ENCODE data around the gene LCORL.
"Not testable (repeated sequence)": the region's sequence is repeated elsewhere in the genome, so short reads cannot be mapped to it uniquely, and the experiment has no call there.

The LCORL gene

GRCh38 chr4:18020671-18021469 is 685 bp downstream of the LCORL start:
- Histone ChIP-seq H3K9ac (ENCODE audit: low read length in 5 of 5) (peak overlapping the region in 4 of 5 donors; percentile 65 to 90 (median 80)), H3K9me3 (ENCODE audit: control insufficient read depth in 5 of 5, low read length in 5 of 5) (no peaks in the 10 kb centered on the region), H3K36me3 (ENCODE audit: control insufficient read depth in 5 of 5, insufficient read depth in 5 of 5, low read length in 5 of 5) (no peaks in the 10 kb centered on the region), H3K4me3 (ENCODE audit: low read depth in 1 of 5, low read length in 5 of 5) (peak overlapping the region; percentile 79 to 91 (median 83)), H3K4me1 (ENCODE audit: control insufficient read depth in 5 of 5, insufficient read depth in 5 of 5, low read length in 5 of 5) (peaks cover 0 to 18% (median 17%) of the 10 kb centered on the region in 5 donors), H3K27me3 (ENCODE audit: control insufficient read depth in 5 of 5, insufficient read depth in 4 of 5, low read length in 5 of 5) (no peaks in the 10 kb centered on the region), H3K27ac (ENCODE audit: low read depth, low read length) (peak overlapping the region; percentile 84)

DNA sequence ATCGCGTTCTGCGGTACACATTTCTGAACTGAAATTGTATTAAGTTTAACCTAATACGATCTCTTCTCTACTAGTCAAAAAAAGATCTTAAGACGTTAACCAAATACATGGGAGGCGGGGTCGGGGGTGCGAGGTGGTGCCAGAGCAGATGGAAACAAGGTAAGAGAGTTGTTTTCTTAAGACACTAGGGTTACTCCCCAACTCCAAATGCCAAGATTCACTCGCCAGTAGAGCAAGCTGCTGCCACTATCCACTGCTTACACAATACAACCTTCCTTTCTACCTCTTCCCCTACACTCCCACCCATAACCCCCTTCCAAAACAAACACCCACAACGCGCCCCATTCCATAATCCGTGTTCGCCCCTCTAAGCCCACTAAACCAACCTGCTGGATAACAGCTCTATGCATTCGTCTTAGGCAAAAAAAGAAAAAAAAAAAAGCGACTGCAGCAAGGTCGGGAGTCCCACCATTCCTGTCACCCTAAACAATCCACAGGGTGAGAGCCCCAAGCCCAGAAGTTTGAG is 1.3 kb downstream of the LCORL start:
- peak overlapping the region; percentile 79 to 91 (median 83) for H3K4me3 ChIP-seq (ENCODE audit: low read depth in 1 of 5, low read length in 5 of 5)
- peak overlapping the region in 4 of 5 donors; percentile 26 to 60 (median 56) for H3K9ac ChIP-seq (ENCODE audit: low read length in 5 of 5)
- no peaks in the 10 kb centered on the region for H3K36me3 ChIP-seq (ENCODE audit: control insufficient read depth in 5 of 5, insufficient read depth in 5 of 5, low read length in 5 of 5)
- H3K4me1 ChIP-seq (ENCODE audit: control insufficient read depth in 5 of 5, insufficient read depth in 5 of 5, low read length in 5 of 5): peaks cover 0 to 18% (median 17%) of the 10 kb centered on the region in 5 donors
- no peaks in the 10 kb centered on the region for H3K27me3 ChIP-seq (ENCODE audit: control insufficient read depth in 5 of 5, insufficient read depth in 4 of 5, low read length in 5 of 5)
- H3K27ac ChIP-seq (ENCODE audit: low read depth, low read length): peak overlapping the region; percentile 24
- H3K9me3 ChIP-seq (ENCODE audit: control insufficient read depth in 5 of 5, low read length in 5 of 5): no peaks in the 10 kb centered on the region

DNA sequence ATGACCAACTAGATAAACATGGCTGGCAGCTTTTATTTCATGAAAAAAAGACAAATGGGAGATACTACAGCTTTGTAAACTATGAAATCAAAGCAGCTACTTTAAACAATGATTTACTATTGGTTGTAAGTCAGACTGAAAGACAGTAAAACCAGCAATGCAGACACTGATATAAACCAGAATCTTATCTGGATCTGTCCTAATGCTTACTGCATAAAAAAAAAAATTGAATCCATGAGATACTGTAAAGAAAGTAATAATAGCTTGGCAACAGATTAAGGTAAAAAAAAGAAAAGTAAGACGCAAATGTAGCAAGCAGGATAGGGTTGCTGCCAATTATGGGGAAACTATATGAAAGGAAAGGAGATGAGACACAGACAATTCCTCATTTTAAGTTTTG is 7.3 kb downstream of the LCORL start:
- H3K27ac ChIP-seq (ENCODE audit: low read depth, low read length): no peak overlapping the region
- no peak overlapping the region for H3K9ac ChIP-seq (ENCODE audit: low read length in 5 of 5)
- H3K4me1 ChIP-seq (ENCODE audit: control insufficient read depth in 5 of 5, insufficient read depth in 5 of 5, low read length in 5 of 5): peaks cover 0 to 15% (median 10%) of the 10 kb centered on the region in 5 donors
- no peak overlapping the region for H3K4me3 ChIP-seq (ENCODE audit: low read depth in 1 of 5, low read length in 5 of 5)
- H3K9me3 ChIP-seq (ENCODE audit: control insufficient read depth in 5 of 5, low read length in 5 of 5): no peaks in the 10 kb centered on the region
- H3K36me3 ChIP-seq (ENCODE audit: control insufficient read depth in 5 of 5, insufficient read depth in 5 of 5, low read length in 5 of 5): no peaks in the 10 kb centered on the region
- H3K27me3 ChIP-seq (ENCODE audit: control insufficient read depth in 5 of 5, insufficient read depth in 4 of 5, low read length in 5 of 5): no peaks in the 10 kb centered on the region

DNA sequence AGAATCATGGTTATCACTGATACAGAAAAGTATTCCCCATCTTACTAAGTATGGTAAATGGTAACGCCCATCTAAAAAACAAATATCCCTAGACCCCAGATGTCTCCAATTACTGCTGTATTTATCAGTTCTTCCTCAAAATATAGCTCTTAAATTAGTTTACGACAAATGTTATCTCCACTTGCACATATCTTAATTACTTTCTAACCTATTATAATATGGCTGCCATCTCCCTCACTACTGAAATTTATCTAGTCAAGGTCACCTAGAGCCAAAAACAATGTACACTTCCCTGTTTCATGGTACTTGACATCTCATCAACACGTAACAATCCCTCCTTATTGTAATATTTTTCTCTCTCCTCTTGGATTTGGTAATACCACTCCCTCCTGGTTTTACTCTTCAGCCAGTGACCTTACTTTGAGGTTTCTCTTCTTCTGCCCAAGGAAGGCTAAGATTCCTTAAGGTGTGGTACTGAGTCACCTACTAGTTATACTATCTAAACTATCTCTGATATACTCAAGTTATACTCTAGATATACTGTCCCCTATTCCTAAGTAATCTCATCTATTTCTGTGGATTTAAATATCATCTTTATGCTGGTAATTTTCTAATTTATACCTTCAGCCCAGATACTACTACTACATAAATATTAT is 8.6 kb downstream of the LCORL start:
- H3K27ac ChIP-seq (ENCODE audit: low read depth, low read length): no peak overlapping the region
- H3K9me3 ChIP-seq (ENCODE audit: control insufficient read depth in 5 of 5, low read length in 5 of 5): no peaks in the 10 kb centered on the region
- no peaks in the 10 kb centered on the region for H3K27me3 ChIP-seq (ENCODE audit: control insufficient read depth in 5 of 5, insufficient read depth in 4 of 5, low read length in 5 of 5)
- no peak overlapping the region for H3K9ac ChIP-seq (ENCODE audit: low read length in 5 of 5)
- no peaks in the 10 kb centered on the region for H3K36me3 ChIP-seq (ENCODE audit: control insufficient read depth in 5 of 5, insufficient read depth in 5 of 5, low read length in 5 of 5)
- H3K4me1 ChIP-seq (ENCODE audit: control insufficient read depth in 5 of 5, insufficient read depth in 5 of 5, low read length in 5 of 5): peaks cover 0 to 15% (median 10%) of the 10 kb centered on the region in 5 donors
- no peak overlapping the region for H3K4me3 ChIP-seq (ENCODE audit: low read depth in 1 of 5, low read length in 5 of 5)

DNA sequence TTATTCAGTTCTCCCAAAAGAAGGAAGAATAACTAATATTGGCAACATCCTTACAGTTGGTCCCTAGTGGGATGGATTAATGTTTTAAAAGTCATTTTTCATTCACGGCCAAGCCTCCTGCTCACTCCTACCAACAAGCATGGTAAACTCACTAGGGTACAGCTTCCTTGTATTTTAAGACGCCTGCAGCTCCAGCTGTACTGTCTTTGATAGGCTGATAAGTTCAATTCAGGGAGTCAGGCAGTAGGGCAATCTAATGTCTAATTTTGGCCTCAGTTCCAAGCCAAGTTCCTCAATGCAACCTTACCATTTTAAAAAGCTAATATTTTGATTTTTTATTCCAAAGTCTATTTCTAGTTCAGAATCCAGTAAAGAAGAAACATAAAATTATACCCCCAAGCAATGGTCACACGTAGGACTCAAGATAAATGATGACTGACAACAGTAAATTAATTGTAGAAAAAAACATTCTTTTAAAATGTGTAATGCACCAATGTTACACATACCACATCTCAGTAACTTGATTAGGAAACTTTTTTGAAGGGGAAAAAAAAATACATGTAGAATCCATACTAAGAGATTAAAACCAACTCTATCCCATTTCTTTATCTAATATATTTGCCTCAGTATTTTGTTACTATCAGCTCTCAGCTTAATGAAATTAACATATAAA is 9.3 kb downstream of the LCORL start:
- H3K27ac ChIP-seq (ENCODE audit: low read depth, low read length): no peak overlapping the region
- no peak overlapping the region for H3K4me3 ChIP-seq (ENCODE audit: low read depth in 1 of 5, low read length in 5 of 5)
- peaks cover 0 to 15% (median 10%) of the 10 kb centered on the region in 5 donors for H3K4me1 ChIP-seq (ENCODE audit: control insufficient read depth in 5 of 5, insufficient read depth in 5 of 5, low read length in 5 of 5)
- H3K9me3 ChIP-seq (ENCODE audit: control insufficient read depth in 5 of 5, low read length in 5 of 5): no peaks in the 10 kb centered on the region
- H3K36me3 ChIP-seq (ENCODE audit: control insufficient read depth in 5 of 5, insufficient read depth in 5 of 5, low read length in 5 of 5): no peaks in the 10 kb centered on the region
- no peak overlapping the region for H3K9ac ChIP-seq (ENCODE audit: low read length in 5 of 5)
- H3K27me3 ChIP-seq (ENCODE audit: control insufficient read depth in 5 of 5, insufficient read depth in 4 of 5, low read length in 5 of 5): no peaks in the 10 kb centered on the region

DNA sequence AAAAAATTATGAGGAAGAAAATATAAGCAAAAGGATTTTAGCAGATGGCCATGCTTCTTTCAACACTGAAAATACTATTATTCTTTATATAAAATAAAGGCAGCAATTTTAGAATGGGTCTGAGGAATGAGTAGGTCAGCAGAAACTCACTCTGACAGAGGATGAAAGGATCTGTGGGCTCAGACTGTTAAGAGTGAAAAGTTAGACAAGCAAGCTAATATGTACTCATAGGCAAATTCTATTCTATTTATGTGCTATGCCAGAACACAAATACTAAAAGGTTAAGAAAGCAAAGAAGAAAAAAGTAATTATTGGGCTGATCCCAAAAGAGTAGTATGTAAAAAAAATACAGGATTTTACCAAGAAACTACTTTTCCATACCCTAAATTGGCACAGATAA is 13.9 kb downstream of the LCORL start:
- Histone ChIP-seq H3K27ac (ENCODE audit: low read depth, low read length) (no peak overlapping the region), H3K9ac (ENCODE audit: low read length in 5 of 5) (no peak overlapping the region), H3K36me3 (ENCODE audit: control insufficient read depth in 5 of 5, insufficient read depth in 5 of 5, low read length in 5 of 5) (no peaks in the 10 kb centered on the region), H3K9me3 (ENCODE audit: control insufficient read depth in 5 of 5, low read length in 5 of 5) (no peaks in the 10 kb centered on the region), H3K4me3 (ENCODE audit: low read depth in 1 of 5, low read length in 5 of 5) (no peak overlapping the region), H3K4me1 (ENCODE audit: control insufficient read depth in 5 of 5, insufficient read depth in 5 of 5, low read length in 5 of 5) (peaks cover 0 to 15% (median 10%) of the 10 kb centered on the region in 5 donors), H3K27me3 (ENCODE audit: control insufficient read depth in 5 of 5, insufficient read depth in 4 of 5, low read length in 5 of 5) (no peaks in the 10 kb centered on the region)

DNA sequence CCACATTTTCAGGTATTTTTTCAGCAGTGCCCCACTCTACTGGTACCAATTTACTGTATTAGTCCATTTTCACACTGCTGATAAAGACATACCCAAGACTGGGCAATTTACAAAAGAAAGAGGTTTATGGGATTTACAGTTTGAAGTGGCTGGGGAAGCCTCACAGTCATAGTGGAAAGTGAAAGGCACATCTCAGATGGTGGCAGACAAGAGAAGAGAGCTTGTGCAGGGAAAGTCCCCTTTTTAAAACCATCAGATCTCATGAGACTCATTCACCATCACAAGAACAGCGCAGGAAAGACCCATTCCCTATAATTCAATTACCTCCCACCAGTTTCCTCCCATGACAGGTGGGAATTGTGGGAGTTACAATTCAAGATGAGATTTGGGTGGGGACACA is 15.1 kb downstream of the LCORL start:
- not testable (repeated sequence) for H3K4me3 ChIP-seq (ENCODE audit: low read depth in 1 of 5, low read length in 5 of 5); H3K36me3 ChIP-seq (ENCODE audit: control insufficient read depth in 5 of 5, insufficient read depth in 5 of 5, low read length in 5 of 5); H3K27me3 ChIP-seq (ENCODE audit: control insufficient read depth in 5 of 5, insufficient read depth in 4 of 5, low read length in 5 of 5); H3K9ac ChIP-seq (ENCODE audit: low read length in 5 of 5); H3K27ac ChIP-seq (ENCODE audit: low read depth, low read length); H3K4me1 ChIP-seq (ENCODE audit: control insufficient read depth in 5 of 5, insufficient read depth in 5 of 5, low read length in 5 of 5); H3K9me3 ChIP-seq (ENCODE audit: control insufficient read depth in 5 of 5, low read length in 5 of 5)

GRCh38 chr4:17997129-17997528 is 24.4 kb downstream of the LCORL start:
- Histone ChIP-seq H3K9me3 (ENCODE audit: control insufficient read depth in 5 of 5, low read length in 5 of 5) (no peaks in the 10 kb centered on the region), H3K4me1 (ENCODE audit: control insufficient read depth in 5 of 5, insufficient read depth in 5 of 5, low read length in 5 of 5) (no peaks in the 10 kb centered on the region), H3K36me3 (ENCODE audit: control insufficient read depth in 5 of 5, insufficient read depth in 5 of 5, low read length in 5 of 5) (no peaks in the 10 kb centered on the region), H3K27me3 (ENCODE audit: control insufficient read depth in 5 of 5, insufficient read depth in 4 of 5, low read length in 5 of 5) (no peaks in the 10 kb centered on the region), H3K27ac (ENCODE audit: low read depth, low read length) (no peak overlapping the region), H3K9ac (ENCODE audit: low read length in 5 of 5) (no peak overlapping the region), H3K4me3 (ENCODE audit: low read depth in 1 of 5, low read length in 5 of 5) (no peak overlapping the region)

- Histone ChIP-seq H3K27me3 (ENCODE audit: control insufficient read depth in 5 of 5, insufficient read depth in 4 of 5, low read length in 5 of 5) (no peaks in the 10 kb centered on the region), H3K4me3 (ENCODE audit: low read depth in 1 of 5, low read length in 5 of 5) (no peak overlapping the region), H3K9me3 (ENCODE audit: control insufficient read depth in 5 of 5, low read length in 5 of 5) (no peaks in the 10 kb centered on the region), H3K36me3 (ENCODE audit: control insufficient read depth in 5 of 5, insufficient read depth in 5 of 5, low read length in 5 of 5) (no peaks in the 10 kb centered on the region), H3K27ac (ENCODE audit: low read depth, low read length) (no peak overlapping the region), H3K9ac (ENCODE audit: low read length in 5 of 5) (no peak overlapping the region), H3K4me1 (ENCODE audit: control insufficient read depth in 5 of 5, insufficient read depth in 5 of 5, low read length in 5 of 5) (peaks cover 0 to 6% (median 0%) of the 10 kb centered on the region in 5 donors)
These were observed 26.4 kb downstream of the LCORL start for GRCh38 chr4:17995165-17995564.

DNA sequence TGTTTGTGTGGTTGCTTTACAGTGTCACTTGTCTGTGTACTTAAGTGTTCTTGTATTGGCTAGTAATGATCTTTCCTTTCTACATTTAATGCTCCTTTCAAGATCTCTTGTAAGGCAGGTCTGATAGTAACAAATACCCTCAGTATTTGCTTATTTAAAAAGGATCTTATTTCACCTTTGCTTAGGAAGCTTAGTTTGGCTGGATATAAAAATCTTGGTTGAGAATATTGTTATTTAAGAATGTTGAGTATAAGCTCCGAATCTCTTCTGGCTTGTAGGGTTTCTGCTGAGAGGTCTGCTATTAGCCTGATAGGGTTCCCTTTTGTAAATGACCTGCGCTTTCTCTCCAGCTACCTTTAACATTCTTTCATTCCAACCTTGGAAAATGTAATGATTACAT is 35.7 kb downstream of the LCORL start:
- H3K9ac ChIP-seq (ENCODE audit: low read length in 5 of 5): no peak overlapping the region
- H3K27me3 ChIP-seq (ENCODE audit: control insufficient read depth in 5 of 5, insufficient read depth in 4 of 5, low read length in 5 of 5): no peaks in the 10 kb centered on the region
- no peak overlapping the region for H3K27ac ChIP-seq (ENCODE audit: low read depth, low read length)
- H3K4me3 ChIP-seq (ENCODE audit: low read depth in 1 of 5, low read length in 5 of 5): no peak overlapping the region
- peaks cover 0 to 5% (median 0%) of the 10 kb centered on the region in 5 donors for H3K9me3 ChIP-seq (ENCODE audit: control insufficient read depth in 5 of 5, low read length in 5 of 5)
- no peaks in the 10 kb centered on the region for H3K4me1 ChIP-seq (ENCODE audit: control insufficient read depth in 5 of 5, insufficient read depth in 5 of 5, low read length in 5 of 5)
- H3K36me3 ChIP-seq (ENCODE audit: control insufficient read depth in 5 of 5, insufficient read depth in 5 of 5, low read length in 5 of 5): no peaks in the 10 kb centered on the region
